Activated CD4-positive, CD25-positive, alpha-beta regulatory T cell treated with anti-CD3 and anti-CD28 coated beads, Interleukin-2, amount 50 U/mL, for 24 hours (primary cell): ENCODE measurements around the gene CALML3.
A peak's percentile ranks its signal among the peaks of the same experiment; 100 is the strongest.

Source experiments
- ATAC-seq, 2 donors: fragments of 150-1000 bp; cut with Tn5 transposase; one replicate each; pipeline ENCODE4 v1.10.0; 2021; ENCODE audit warnings: mild to moderate bottlenecking in 1 of 2, moderate library complexity in 1 of 2

CALML3 gene

DNA sequence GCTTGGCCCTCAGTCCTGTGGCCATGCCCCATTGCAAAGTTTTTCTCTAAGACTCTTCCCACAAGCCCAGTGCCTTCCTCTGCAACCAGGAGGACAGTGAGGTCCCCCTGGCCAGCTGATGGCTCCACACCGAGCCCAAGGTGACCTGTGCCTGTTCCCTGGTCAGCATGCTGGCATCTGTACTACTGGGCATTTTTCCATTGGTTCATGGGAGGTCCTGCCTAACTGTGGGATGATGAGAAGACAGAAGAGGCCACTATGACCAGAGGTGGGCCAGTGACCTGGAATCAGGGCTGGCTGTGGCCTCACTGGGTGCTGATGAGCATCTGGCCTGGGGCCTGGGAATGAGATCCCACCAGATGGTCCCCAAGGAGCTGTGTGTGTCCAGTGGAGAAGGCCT lies 20.2 kb downstream of the CALML3 start:
- ATAC-seq: no peak

DNA sequence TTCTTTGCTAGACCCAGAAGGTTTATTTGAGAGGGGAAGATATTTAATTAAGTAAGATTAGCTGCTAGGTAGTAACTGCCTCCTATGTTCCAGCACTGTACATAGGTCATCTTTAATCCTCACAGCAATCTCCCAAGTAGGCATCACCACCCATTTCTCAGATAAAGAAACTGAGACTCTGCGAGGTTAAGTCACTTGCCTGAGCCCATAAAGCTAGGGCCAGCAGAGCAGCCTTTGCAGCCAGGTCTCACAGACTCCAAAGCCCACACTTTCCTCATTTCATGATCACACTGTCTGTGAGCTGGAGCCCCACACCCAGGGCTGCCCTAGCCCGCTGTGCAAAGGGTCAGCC lies 20.6 kb downstream of the CALML3 start:
- no peak for ATAC-seq

DNA sequence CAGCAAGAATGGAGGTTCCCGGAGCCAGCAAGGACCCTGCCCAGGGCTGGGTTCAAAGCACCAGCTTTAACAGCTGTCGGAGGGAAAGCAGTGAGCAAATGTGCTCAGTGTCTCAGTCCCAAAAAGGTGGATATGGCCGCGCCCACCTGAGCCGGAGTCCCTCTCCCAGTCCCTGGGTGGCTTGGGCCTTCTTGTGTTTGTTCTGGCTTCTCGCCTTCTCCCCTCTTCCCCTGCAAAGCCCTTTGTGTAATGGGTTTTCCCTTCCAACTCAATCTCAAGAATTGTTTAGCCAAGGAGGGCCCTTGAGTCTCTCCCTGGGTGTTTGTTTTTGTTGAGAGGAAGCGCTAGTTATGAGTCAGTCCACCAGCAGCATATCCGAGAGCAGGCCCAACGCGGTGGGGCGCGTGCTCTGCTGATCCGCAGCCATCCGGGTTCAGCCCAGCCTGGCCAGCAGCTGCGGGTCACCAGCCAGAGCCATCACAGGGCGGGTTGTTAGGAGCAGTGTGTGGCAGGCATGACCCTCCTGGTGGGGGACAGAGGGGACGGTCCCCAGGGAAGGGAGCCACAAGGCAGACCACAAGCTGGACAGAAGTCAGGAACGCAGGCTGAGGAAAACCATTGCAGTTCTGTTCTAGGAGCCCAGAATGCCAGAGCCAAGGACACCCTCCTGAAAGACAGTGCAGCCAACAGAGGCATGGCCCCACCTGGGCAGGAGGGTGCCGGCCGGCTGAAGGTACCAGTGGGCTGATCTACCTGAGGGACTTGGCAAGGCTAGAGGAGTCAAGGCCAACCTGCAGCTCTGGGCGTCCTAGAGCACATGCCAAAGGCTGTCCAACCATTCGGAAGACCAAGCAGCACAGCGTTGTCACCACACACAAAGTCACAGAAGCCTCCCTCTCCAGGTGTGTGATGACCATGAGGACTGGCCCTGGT lies 21.3 kb downstream of the CALML3 start:
- ATAC-seq: no peak

DNA sequence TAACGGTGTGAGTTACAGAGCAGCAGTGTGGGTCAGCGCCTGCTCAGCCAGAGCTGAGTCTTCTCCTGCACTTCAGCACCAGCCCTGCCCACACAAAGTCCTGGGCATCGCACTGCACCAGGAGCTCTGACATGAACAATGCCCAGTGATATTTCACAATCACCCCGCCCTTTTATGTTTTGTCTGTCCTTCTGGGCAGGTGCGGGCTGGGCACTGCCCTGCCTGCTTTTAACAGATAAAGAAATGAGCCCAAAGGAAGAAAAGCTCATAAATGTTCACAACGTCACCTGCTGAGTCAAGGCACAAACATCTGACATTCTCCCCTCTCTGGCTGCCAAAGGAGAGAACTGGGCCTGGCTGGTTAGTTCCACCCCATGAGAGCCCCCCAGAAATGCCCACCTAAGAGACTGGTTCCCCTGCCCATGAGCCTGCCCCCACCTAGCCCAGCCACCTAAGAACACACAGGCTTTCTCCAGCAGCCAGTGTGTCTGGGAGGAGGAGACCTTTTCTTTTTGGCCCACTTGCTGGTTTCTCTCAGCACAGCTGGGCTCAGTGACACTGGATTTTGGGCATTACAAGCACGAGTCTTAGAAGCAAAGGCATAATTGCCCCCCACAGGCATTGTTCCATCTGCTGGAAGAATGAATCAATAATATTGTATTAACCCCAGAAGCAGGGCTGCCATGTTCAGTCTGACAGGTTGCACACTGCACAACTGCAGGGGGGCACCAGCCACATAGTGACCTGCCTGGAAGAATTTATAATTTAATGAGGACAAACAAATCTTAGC lies 22.3 kb downstream of the CALML3 start:
- ATAC-seq: no peak

DNA sequence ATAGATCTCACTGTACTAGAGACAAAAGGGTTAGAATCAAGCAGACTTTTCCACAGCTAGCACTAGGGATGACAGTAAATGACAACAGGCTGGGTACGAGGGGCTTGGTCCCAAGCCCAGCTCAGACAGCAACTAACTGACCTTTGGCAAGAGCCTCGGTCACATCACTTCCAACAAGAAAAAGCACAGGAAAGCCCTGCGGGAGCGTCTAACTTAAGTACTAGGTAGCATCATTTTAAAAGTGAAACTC lies 22.8 kb downstream of the CALML3 start:
- ATAC-seq: no peak

DNA sequence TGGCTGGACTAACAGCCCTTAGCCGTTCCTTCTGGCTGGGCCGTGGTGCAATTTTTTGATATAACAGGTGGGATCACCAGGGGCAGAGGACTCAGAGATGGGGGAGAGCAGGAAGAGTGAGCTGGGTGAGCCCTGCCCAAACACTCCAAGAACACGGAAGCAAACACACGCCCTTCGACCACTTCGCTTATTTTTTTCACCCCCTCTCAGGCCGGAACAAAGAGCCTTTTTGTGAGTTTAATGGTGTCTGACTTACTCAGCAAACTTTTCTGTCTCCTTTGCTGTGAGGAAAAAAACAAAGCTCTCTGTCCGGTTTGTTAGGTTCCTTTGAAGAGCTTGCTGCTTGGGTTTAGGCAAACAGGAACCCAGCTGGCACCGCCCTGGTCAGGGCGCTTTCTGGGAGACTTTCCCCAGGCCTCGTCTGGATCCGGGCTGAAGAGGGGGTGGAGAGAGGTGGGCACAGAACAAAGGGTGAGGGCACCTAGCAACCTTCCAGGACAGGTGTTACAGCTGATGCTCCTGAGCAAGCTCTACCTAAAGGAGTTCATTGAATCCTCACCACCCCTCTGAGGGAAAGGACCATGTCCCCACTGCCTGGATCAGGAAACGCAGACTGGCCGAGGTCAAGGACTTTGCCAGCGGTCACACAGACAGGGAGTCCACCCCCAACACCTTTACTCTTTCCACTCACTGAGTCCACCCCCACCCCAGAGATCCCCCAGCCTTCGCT lies 23.3 kb downstream of the CALML3 start:
- ATAC-seq: no peak

DNA sequence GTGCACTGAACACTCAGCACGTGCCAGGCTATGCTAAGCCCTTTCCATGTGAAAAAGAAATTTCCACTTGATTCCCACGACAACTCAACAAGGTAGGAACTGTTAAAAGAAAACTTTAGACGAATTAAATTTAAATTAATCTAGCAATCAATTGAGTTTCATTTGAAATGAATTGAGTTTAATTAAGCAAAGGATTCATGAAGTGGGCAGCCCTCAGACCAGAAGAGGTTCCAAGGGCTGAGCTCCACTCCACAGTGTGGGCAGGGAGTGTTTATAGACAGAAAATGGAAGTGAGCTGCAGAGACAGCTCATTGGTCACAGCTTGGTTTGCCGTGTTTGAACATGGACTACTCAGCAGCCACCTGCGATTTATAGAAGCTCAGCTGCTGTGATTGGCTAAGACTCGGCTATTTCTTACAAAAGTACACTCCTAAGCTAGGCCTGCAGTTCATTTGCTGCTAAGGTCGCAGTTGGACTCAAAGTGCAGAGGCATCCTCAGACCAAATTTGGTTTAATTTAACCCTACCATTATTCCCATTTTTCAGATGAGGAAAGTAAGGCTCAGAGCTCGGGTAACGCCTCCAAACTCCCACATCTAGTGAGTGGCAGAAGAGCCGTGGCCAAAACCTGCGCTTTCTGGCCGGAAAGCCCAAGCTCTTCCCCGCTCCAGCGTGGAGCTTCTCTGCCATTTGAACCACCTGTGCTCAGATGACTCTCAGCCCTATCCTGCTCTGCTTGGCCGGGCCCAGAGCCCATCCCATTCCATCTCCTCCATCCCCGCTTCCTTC lies 24.9 kb downstream of the CALML3 start:
- ATAC-seq: no peak

DNA sequence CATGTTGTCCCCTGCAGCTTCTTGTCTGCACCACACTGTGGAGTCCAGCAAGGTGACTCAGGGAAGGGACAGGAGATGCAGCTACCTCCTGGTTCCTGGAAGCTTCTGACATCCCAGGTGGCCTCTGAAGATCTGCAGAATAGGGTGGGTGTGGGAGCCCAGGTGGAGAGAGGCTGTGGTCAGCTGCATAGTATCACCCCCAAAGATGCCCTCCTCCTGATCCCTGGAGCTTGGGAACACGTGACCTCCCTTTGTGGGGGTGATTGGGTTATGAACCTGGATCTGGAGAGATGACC lies 25.4 kb downstream of the CALML3 start:
- ATAC-seq: no peak

DNA sequence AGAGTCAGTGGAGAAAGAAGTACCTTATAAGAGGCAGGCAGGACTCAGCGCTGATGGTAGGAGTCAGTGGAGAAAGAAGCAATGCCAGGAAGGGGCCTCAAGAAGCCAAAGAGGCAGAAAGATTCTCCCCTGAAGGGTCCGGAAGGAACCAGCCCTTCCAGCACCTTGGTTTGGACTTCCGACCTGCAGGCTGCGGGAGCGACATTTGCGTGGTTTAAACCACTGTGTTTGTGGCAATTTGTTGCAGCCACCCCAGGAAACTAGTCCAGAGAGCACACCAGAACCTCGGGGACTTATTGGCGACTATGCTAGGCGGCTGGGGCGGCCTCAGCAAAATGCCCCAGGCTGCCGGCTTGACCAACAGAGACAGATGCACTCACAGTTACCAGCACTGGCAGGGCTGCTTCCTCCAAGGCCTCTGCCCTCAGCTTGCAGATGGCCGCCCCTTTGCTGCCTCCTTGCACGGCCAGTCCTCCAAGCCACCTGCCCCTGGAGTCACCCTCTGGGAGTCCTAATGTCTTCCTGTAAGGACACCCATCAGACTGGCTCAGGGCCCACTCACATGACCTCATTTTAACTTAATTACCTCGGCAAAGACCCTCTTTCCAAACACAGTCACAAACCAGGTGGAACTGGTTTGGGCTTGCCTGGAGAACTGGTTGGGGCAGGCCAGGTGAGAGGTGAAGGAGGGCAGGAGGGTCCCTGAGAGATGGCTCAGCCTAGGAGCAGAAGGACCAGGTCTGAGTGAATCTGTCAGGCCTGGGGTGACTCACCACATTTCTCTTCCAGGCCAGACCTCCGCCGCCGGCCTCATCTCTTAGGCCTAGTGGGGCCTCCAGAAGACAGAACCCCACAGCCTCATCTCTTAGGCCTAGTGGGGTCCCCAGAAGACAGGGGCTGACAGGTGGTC lies 26.1 kb downstream of the CALML3 start:
- ATAC-seq: no peak

DNA sequence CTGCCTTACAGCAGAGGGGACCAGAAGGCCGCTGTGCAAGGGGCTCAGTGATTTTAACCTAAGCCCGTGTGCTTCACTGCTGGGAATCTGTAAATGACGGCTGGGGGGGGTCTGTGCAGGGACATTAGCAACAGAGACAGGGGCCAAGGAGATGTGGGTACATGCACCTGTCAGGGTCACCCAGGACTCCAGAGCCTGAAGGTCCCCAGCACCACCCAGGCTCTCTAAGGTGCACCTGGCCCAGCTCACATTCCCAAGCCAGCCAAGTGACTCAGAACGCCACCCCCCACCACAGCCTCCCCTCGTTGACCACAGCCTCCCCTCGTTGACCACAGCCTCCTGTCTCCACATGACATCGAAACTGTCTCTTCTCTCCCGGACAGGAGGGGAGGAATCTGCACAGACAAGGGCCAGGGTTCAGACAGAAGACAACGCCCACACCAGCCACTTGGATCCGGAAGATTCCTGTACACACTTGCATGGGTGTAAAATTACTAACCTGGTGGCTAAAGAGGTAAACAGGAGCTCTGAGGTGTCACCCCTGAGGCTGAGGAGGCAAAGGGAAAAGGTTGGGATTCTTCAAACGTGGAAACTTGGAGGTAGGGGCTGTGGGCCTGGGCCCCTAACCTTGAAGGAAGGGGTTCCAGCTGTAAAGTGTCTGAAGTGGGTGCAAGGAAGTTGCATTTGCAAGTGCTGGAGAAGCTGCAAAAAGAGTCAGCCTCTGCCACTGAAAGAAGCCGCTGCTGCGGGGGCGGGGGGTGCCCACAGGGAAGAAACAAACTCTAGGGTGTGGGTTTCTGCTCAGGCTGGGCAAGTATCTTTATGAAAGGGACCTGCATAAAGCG lies 27.0 kb downstream of the CALML3 start:
- ATAC-seq: peak in 1 of 2 donors; percentile 19

DNA sequence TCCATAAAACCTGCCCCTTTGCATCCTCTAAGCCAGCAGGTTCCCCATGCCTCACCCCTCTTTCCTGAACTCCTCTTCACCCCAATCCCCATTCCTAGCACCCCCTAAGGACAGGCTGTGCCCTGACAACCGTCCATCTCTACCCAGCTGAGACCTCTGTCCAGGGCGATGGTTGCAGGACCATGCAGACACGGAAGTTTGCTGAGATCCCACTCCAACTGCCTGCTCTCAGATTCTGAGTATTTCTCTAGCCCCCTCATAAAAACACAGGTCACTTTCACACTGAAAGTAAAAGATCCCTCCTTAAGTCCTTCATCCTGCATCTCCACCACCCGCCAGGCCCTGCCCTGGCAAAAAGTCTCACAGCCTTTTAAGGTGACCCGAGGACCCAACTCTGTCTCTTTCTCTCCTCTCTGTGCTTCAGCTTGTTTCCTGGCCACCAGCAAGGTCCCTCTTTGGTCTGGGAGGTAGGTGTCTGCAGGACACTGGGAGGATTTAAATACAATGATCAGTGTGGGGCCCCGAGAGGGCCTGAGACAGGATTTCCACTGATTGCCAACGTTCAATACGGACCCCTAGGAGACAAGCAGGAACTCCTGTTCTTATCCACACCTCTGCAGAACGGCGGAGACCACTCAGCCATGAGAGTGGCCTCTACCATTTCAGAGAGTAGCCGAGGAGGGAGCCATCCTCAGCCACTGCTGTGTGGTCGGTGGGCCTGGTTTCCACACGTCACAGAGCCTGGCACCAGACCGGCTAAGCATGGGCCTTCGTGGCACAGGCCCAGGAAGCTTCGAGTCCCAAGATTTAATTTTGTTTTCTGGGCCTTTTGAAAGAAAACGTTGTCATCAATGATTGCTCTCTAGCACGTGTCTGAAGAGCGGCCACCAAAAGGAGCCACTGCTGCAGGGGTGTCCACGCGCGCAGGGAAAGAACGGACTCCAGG lies 27.9 kb downstream of the CALML3 start:
- no peak for ATAC-seq

DNA sequence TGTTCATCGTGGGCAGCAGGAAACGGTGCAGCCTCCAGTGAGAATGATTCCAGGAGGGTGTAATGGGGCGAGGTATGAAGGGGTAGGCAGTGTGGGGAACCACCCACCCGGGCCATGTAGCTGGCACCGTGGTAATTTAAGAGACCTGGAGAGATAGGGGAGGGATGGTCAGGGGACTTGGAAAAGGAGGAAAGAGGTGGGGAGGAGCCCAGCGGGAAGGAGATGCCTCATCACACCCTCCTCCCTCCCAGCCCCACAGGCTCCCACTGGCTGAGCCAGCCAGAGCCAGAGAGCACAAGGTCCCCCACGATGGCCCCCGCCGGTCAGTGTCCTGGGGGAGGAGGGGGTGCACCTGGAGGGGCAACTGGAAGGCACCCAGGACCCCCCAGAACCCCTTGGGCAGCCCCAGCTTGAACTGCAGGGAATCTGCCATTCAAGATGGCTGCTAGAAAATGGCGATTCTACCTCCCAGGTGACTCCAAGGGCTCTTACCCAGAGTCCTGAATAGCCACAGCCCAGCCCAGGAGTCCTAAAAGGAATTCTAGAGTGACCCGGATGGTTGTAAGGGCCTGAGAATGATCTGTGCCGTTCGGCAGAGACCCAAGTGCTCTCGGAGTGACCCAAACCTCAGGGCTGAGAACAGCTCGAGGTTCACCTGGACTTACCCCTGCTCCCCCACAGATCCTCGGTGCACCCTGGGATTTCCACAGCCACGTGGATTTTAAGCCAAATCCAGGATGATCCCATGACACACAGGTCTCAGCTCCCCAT lies 28.8 kb downstream of the CALML3 start:
- ATAC-seq: no peak

DNA sequence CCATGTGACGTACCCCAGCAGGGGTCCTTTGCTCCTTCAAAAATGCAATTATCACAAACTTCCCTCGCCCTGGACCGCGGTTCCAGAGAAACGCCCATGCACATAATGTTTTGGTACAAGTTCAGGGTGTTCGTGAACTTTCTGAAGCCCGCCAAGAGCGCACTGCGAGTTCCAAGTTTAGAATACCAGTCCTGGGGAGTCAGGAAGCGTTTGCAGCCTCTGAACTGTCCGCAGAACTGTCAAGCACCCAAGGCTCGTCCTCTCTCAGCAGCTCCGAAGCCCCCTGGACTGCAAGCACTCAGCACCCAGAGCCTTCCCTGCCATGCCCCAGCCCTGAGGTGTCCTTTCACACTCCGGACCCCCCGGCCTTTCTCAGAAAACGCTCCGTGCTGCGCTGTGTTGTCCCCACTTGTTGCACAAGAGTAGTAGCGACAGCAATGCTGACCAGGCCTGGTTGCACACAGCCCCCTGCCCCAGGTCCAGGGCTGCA lies 30.3 kb downstream of the CALML3 start:
- no peak for ATAC-seq

DNA sequence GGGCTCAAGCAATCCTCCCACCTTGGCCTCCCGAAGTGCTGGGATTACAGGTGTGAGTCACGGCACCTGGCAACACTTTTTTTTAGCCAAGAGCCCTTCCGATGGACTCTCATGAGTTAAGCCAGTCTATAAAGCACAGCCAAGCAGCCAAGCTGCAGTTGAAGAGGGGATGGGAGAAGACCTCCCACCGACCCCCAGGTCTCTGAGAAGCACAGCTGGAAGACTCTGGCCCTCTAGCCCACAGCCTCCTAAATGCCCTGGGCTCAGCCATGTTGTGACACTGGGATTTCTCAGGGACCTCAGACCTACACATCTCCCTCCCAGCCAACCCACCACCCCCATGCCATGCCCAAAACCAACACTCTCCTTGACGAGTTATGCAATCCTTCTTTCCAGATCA lies 31.1 kb downstream of the CALML3 start:
- ATAC-seq: no peak

DNA sequence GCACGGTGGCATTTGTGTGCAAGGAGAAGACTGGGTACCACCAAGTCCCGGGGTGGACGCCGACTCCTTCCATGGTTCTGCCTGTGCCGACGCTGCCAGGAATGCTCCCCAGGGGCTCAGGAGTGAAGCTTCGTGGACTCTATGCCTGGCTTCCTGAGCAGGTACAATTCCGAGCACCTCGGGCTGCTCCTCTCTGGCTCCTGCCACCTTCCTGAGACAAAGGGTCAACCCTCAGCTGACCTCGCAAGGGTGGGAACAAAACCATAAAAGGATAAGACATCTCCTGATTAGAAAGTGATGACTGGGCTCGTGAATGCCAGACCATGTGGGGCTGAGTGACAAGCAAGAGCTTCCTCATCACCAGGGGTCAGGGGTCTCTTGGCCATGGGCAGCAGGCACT lies 31.8 kb downstream of the CALML3 start:
- ATAC-seq: no peak

DNA sequence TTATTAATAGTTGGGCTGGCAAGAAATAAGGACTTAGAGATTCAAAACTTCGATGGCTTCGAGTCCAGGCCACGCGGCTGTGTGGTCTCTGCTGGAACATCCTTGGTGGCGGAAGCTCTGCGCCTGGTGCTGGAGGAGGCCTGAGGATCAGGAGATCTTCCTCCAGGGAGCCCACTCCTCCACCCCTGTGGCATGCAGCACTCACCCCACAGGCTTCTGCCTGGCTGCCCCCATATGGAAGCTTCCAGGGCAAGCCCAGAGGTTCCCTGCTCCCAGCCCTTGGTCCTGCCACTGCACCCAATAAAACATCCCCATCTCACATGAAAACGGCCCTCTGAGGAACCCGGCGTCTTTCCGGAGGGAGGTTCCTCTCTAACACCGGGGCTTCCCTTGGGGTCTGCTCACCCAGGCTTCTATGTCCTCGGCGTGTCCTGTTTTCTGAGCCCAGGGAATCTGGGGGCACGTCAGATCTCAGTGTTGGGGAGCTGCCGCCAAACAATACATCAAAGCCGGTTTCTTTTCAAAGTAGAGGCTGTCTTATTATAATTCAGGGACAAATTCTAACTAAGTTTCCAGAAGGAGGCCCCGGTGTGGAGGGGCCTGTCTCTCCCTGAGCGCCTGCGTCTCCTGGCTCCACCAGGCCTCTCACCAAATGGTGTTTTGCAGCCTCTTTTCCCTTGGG lies 32.4 kb downstream of the CALML3 start:
- no peak for ATAC-seq

DNA sequence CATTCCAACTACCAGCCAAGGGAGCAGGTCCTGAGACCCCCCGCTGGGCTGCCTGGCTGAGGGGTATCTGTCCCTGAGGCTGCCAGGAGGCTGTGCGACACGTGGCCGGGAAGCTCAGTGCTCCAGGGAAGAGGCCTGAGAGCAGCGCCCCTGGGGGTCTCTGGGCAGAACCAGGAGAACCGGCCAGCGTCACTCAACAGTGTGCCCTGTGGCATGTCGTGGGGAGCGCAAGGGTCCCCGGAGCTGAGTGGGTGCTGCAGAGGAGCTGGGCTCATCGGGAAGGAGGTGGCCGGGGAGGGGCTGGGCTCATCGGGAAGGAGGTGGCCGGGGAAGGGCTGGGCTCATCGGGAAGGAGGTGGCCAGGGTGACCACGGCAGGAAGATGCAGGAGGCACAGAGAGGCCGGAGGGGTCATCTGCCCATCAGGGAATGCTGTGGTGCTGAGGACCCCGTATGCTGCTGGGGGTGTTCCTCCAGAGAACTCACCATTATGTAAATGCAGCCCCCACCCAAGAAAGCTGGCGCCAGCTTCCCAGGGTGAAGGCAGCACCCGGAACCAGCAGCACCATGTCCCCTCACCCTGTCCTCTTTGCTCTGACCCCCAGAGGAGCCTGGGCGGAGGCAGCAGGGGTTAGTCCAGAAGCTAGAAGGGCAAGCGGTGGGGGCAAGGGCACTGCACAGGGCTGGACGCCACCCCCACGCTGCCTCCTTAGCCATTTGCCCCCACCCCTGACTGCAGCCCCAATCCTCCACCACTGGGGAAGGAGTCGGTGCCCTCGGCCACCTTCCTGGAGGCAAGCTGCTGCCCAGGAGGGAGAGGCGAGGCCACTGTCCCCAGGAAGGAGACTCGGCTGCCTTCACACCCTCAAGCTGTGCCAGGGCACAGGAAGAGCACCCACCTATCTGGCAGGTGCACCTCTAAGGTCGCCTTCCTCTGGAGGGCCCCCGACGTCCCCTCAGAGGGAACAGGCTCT lies 33.3 kb downstream of the CALML3 start:
- ATAC-seq: no peak
